Measurements from ENCODE around the gene MTARC2. TPM values are rescaled to one million over a fixed set of nuclear protein-coding genes. Genes with fewer than 3 reads are reported as not detected.
A peak's percentile ranks its signal among the peaks of the same experiment; 100 is the strongest.

The MTARC2 gene
- total and polyA plus RNA-seq, 2 of the 13 experiments (the other 11 are each of a cell fraction or from before 2014, with no cell fraction given) = 8.5 to 10.1 TPM

GRCh38 chr1:220748089-220748934 is at the start of gene MTARC2 (continued):
- TF ChIP-seq RORA (CRISPR knock-in tag; IDR thresholded peaks at IDR 0.05) (no peak), CENPX (CRISPR knock-in tag; IDR thresholded peaks at IDR 0.05) (no peak), NRL (CRISPR knock-in tag; IDR thresholded peaks at IDR 0.05; ENCODE audit: borderline replicate concordance) (peak; percentile 75; the same call in 1 of the 2 replicates), ZBTB37 (CRISPR knock-in tag; IDR thresholded peaks at IDR 0.05) (no peak), ZNF703 (CRISPR knock-in tag; IDR thresholded peaks at IDR 0.05; ENCODE audit: borderline replicate concordance) (no peak), MXD1 (CRISPR knock-in tag; IDR thresholded peaks at IDR 0.05) (peak; percentile 68; the same call in 1 of the 2 replicates), ARHGAP35 (CRISPR knock-in tag; IDR thresholded peaks at IDR 0.05; ENCODE audit: borderline replicate concordance) (peak; percentile 62; the same call in 1 of the 2 replicates), THAP9 (CRISPR knock-in tag; IDR thresholded peaks at IDR 0.05; ENCODE audit: borderline replicate concordance) (no peak), REST (IDR thresholded peaks at IDR 0.05; ENCODE audit: borderline replicate concordance in 1 of 2, low read depth in 1 of 2, low read length in 2 of 2) (peak in 1 of 2 experiments; percentile 24; a peak in 1 of 4 replicates), ZNF83 (CRISPR knock-in tag; IDR thresholded peaks at IDR 0.05; ENCODE audit: borderline replicate concordance) (no peak), IKZF5 (CRISPR knock-in tag; IDR thresholded peaks at IDR 0.05) (peak; percentile 49; the same call in 1 of the 2 replicates), ZNF350 (CRISPR knock-in tag; IDR thresholded peaks at IDR 0.05; ENCODE audit: borderline replicate concordance, low read depth) (no peak; the same call in 1 of the 2 replicates), FUBP1 (CRISPR knock-in tag; IDR thresholded peaks at IDR 0.05; ENCODE audit: borderline replicate concordance) (no peak), ZKSCAN8 (CRISPR knock-in tag; IDR thresholded peaks at IDR 0.05; ENCODE audit: borderline replicate concordance) (0 out of 2 replicates have a peak, but pooled peaks have one; percentile 40)

Measured in HepG2 (cell line).